MM.1S (cell line): ENCODE data around the gene ARHGAP32.

Experiments used
- EZH2phosphoT487 ChIP-seq: fragments of 300-600 bp; sonication (generic); IDR thresholded peaks from 2 replicates; pipeline ENCODE4 v1.6.1; 2018; ENCODE audit warnings: antibody characterized with exemption, low read length
- TF ChIP-seq, protein P1 (sequence below): fragments of 300-600 bp; sonication (generic); IDR thresholded peaks from 2 replicates; pipeline ENCODE4 v1.5.1; 2016; ENCODE audit warnings: antibody characterized with exemption, low read length, mixed read lengths

DNA sequence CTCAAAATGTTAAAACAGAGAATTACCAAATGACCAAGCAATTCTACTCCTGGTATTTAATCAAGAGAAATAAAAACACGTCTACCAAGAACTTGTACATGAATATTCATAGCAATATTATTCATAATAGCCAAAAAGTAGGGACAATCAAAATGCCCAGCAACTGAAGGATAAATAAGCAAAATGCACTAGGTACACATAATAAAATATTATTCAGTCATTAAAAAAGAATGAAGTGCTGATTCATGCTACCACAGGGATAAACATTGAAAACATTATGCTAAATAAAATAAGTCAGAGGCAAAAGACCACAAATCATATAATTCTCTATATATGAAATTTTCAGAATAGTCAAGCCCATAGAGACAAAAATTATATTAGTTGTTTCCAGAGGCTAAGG is 24.8 kb downstream of the ARHGAP32 start:
- TF ChIP-seq, protein P1, sequence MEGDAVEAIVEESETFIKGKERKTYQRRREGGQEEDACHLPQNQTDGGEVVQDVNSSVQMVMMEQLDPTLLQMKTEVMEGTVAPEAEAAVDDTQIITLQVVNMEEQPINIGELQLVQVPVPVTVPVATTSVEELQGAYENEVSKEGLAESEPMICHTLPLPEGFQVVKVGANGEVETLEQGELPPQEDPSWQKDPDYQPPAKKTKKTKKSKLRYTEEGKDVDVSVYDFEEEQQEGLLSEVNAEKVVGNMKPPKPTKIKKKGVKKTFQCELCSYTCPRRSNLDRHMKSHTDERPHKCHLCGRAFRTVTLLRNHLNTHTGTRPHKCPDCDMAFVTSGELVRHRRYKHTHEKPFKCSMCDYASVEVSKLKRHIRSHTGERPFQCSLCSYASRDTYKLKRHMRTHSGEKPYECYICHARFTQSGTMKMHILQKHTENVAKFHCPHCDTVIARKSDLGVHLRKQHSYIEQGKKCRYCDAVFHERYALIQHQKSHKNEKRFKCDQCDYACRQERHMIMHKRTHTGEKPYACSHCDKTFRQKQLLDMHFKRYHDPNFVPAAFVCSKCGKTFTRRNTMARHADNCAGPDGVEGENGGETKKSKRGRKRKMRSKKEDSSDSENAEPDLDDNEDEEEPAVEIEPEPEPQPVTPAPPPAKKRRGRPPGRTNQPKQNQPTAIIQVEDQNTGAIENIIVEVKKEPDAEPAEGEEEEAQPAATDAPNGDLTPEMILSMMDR, result no peak
- TF ChIP-seq EZH2phosphoT487, result no peak
